Left lung (tissue), 10 donors: ENCODE results near the gene ZNF503. TPM values are rescaled to one million over a fixed set of nuclear protein-coding genes. Genes with fewer than 3 reads are reported as not detected.

Source experiments
- ATAC-seq: fragments of 200-7000 bp; cut with Tn5 transposase; one replicate; pipeline ENCODE4 v1.9.1; 2020; ENCODE audit warnings: moderate library complexity
- DNase-seq, 4 donors: peaks; one replicate each; pipeline ENCODE4 v3.0.0-alpha.2; 2013 to 2020
- H3K27ac ChIP-seq, 2 donors: fragments of 200-600 bp; sonication (generic) in 1 of 2; one replicate each; pipeline versions ENCODE4 v1.5.0 to v1.8.0; 2020 to 2021
- H3K27me3 ChIP-seq, 2 donors: fragments of 200-600 bp; sonication (generic) in 1 of 2; one replicate each; pipeline versions ENCODE4 v1.5.0 to v1.8.0; 2020 to 2021
- H3K36me3 ChIP-seq, 2 donors: fragments of 200-600 bp; sonication (generic) in 1 of 2; one replicate each; pipeline versions ENCODE4 v1.5.0 to v1.8.0; 2020 to 2021
- H3K4me1 ChIP-seq, 2 donors: fragments of 200-600 bp; one replicate each; pipeline ENCODE4 v1.8.0; 2021
- H3K4me3 ChIP-seq, 2 donors: fragments of 200-600 bp; sonication (generic) in 1 of 2; one replicate each; pipeline versions ENCODE4 v1.5.0 to v1.8.0; 2020 to 2021; ENCODE audit warnings: mild to moderate bottlenecking in 1 of 2
- H3K9me3 ChIP-seq, 2 donors: fragments of 200-600 bp; sonication (generic) in 1 of 2; one replicate each; pipeline versions ENCODE4 v1.5.0 to v1.8.0; 2020 to 2021
- CTCF ChIP-seq, 2 donors: fragments of 200-600 bp; sonication (generic) in 1 of 2; IDR thresholded peaks; one replicate each; pipeline versions ENCODE4 v1.5.0 to v1.8.0; 2021; ENCODE audit warnings: antibody characterized with exemption in 2 of 2
- intact Hi-C, 2 donors: fragments of 100-400 bp; cut with DNase I; formaldehyde crosslinking; loops; one replicate each; pipeline versions ENCODE4 v1.11.2 to v1.14.2; 2022
- polyA plus RNA-seq, 6 donors: library from polyadenylated mRNA; unstranded; fragments of 120-200 nt; gene quantifications; one replicate each; pipeline ENCODE4 v1.2.1, GENCODE V29; 2013; ENCODE audit not compliant: insufficient read length in 6 of 6
- total RNA-seq, 2 donors: library from RNA; stranded (reverse); fragmentation: NEBNext Ultra II Directional; extraction: Animal tissue kit (Norgen Biotek cat#: 25700); gene quantifications; one replicate each; pipeline ENCODE4 v1.2.1, GENCODE V29; 2021
- donor health status: DM: no; HTN: yes; CAD: no.
- donor health status: DM: no; HTN: no; CAD: no.

The ZNF503 gene
- total and polyA plus RNA-seq, 8 donors = 32.7 to 71.4 (median 50.0) TPM

DNA sequence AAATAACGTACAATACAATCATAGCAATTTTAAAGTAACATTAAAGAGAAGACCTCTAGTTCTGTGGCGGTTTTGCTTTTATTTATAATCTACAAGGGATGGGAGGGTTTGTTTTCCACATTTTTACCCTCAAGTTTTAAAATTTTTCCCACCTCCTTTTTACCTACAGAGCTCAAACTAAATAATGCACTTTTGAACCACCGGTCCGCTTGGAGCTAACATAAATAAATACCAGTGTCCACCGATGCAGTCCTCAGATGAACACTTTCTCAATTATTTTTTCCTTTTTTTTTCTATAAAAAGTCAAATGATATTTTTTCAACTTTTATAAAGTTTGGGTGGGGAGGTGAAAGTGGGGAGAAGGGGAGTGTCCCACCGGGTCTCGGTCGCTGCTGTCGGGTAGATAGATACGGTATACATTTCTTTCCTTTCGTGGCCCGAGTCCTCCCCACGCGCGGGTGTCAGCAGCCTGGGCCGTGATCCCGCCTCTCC lies 3.3 kb downstream of the ZNF503 start:
- H3K27me3 ChIP-seq = peaks cover 0 to 94% of the 10 kb centered on the region in 2 donors
- H3K9me3 ChIP-seq = no peaks in the 10 kb centered on the region
- DNase-seq (no peak), ATAC-seq (no peak)
- intact Hi-C loops = loop anchor here in 1 of 2 donors (5.0 to 10.0 kb wide), 3 partner anchors 101 to 1607 kb away; no protein-coding TSS in a partner anchor
- no peak for TF ChIP-seq CTCF (IDR thresholded peaks at IDR 0.05)
- H3K27ac ChIP-seq = peak overlapping the region; percentile 95 to 98
- peaks cover 5 to 33% of the 10 kb centered on the region in 2 donors for H3K4me1 ChIP-seq
- H3K4me3 ChIP-seq = peak overlapping the region; percentile 85 to 87
- peaks cover 0 to 15% of the 10 kb centered on the region in 2 donors for H3K36me3 ChIP-seq

- DNase-seq = peak in 2 of 4 donors; percentile 41 to 44
- H3K36me3 ChIP-seq = peaks cover 0 to 15% of the 10 kb centered on the region in 2 donors
- H3K4me1 ChIP-seq = peaks cover 5 to 27% of the 10 kb centered on the region in 2 donors
- intact Hi-C loops = loop anchor here in 1 of 2 donors (5.0 to 10.0 kb wide), 3 partner anchors 100 to 1607 kb away; no protein-coding TSS in a partner anchor
- no peak for ATAC-seq
- peaks cover 0 to 88% of the 10 kb centered on the region in 2 donors for H3K27me3 ChIP-seq
- no peak for TF ChIP-seq CTCF (IDR thresholded peaks at IDR 0.05)
- peak overlapping the region; percentile 95 to 98 for H3K27ac ChIP-seq
- no peaks in the 10 kb centered on the region for H3K9me3 ChIP-seq
- peak overlapping the region; percentile 85 to 87 for H3K4me3 ChIP-seq
Measured at GRCh38 chr10:75397496-75398199, 3.9 kb downstream of the ZNF503 start.

- Histone ChIP-seq H3K9me3 (no peaks in the 10 kb centered on the region), H3K27ac (peak overlapping the region; percentile 95 to 98), H3K4me3 (peak overlapping the region; percentile 85 to 87), H3K36me3 (peaks cover 0 to 15% of the 10 kb centered on the region in 2 donors), H3K4me1 (peaks cover 5 to 26% of the 10 kb centered on the region in 2 donors), H3K27me3 (peaks cover 0 to 81% of the 10 kb centered on the region in 2 donors)
- TF ChIP-seq CTCF (IDR thresholded peaks at IDR 0.05) = no peak
- intact Hi-C loops = loop anchor here in 1 of 2 donors (5.0 to 10.0 kb wide), 3 partner anchors 100 to 1608 kb away; no protein-coding TSS in a partner anchor
- ATAC-seq (peak; percentile 19), DNase-seq (peak in 3 of 4 donors; percentile 58 to 78 (median 64))
Measured at GRCh38 chr10:75396631-75397495, 4.7 kb downstream of the ZNF503 start.

DNA sequence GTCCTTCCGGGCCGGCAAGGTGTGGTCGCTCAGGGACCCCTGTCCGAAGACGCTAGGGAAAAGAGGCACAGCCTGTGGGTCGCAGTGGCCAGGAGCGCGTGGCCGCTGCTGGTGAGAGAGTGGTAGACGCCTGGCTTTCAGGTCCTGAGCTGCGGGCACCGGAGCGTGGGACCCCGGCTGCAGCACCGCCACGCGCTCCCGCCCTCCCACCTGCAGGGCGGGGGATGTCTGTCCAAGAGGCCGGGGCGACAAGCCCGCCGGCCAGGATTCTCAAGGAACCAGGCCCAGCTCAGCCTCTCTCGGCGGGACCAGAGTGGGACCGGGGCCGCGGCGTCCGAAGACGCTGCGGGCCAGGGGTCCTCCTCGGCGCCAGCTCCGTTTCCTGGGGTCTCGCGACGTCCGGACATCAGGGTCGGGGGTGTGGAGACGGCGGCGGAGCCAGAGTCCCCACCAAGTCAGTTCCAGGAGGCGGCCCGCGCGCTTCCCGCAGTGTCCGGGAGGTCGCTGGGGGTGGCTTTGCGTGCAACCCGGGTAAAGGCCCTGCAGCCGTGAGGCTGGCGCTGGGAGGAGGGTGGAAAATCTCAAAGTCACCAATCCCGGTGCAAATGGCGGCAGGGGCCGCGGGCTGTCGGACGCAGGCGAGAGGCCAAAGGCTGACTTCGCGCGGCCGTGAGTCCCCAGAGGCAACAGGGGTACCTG lies 5.5 kb downstream of the ZNF503 start:
- no peak for TF ChIP-seq CTCF (IDR thresholded peaks at IDR 0.05)
- Histone ChIP-seq H3K36me3 (peaks cover 0 to 15% of the 10 kb centered on the region in 2 donors), H3K9me3 (no peaks in the 10 kb centered on the region), H3K4me1 (peaks cover 5 to 26% of the 10 kb centered on the region in 2 donors), H3K27ac (peak overlapping the region; percentile 95 to 98), H3K27me3 (peaks cover 0 to 73% of the 10 kb centered on the region in 2 donors), H3K4me3 (peak overlapping the region; percentile 85 to 87)
- intact Hi-C loops = loop anchor here in 1 of 2 donors (5.0 to 10.0 kb wide), 3 partner anchors 99 to 1609 kb away; no protein-coding TSS in a partner anchor
- DNase-seq = peak in 3 of 4 donors; percentile 49 to 82 (median 66)
- ATAC-seq = peak; percentile 5
